ENCODE data around the gene CLRN2.
"Not testable (repeated sequence)": the region's sequence is repeated elsewhere in the genome, so short reads cannot be mapped to it uniquely, and the experiment has no call there.

The CLRN2 gene

GRCh38 chr4:17546222-17546621 lies 31.3 kb downstream of the CLRN2 start:
- no peak for DNase-seq

GRCh38 chr4:17546678-17547077 lies 31.7 kb downstream of the CLRN2 start:
- no peak for DNase-seq

- no peak for DNase-seq
Observed at GRCh38 chr4:17550549-17550948, 35.6 kb downstream of the CLRN2 start.

GRCh38 chr4:17552427-17552826 lies 37.5 kb downstream of the CLRN2 start:
- DNase-seq, result no peak

- no peak for DNase-seq
Observed at GRCh38 chr4:17554568-17554967, 39.6 kb downstream of the CLRN2 start.

GRCh38 chr4:17556498-17556897 lies 41.5 kb downstream of the CLRN2 start:
- no peak for DNase-seq

- DNase-seq, result no peak
Observed at GRCh38 chr4:17557880-17558279, 42.9 kb downstream of the CLRN2 start.

- no peak for DNase-seq
Observed at GRCh38 chr4:17558941-17559708, 44.2 kb downstream of the CLRN2 start.

- DNase-seq, result no peak
Observed at GRCh38 chr4:17559709-17560048, 44.7 kb downstream of the CLRN2 start.

GRCh38 chr4:17560065-17560673 lies 45.2 kb downstream of the CLRN2 start:
- DNase-seq, result no peak

GRCh38 chr4:17561195-17561909 lies 46.4 kb downstream of the CLRN2 start:
- no peak for DNase-seq

- DNase-seq, result peak; percentile 5
Observed at GRCh38 chr4:17562157-17562556, 47.2 kb downstream of the CLRN2 start.

GRCh38 chr4:17565846-17566245 lies 50.9 kb downstream of the CLRN2 start:
- DNase-seq, result no peak

- DNase-seq, result no peak
Observed at GRCh38 chr4:17567271-17567670, 52.3 kb downstream of the CLRN2 start.

GRCh38 chr4:17574206-17574605 lies 59.2 kb downstream of the CLRN2 start:
- no peak for DNase-seq

GRCh38 chr4:17575177-17575576 lies 60.2 kb downstream of the CLRN2 start:
- not testable (repeated sequence) for DNase-seq
